HCT116 (cell line): ENCODE results near the gene ASCL4. TPM values are rescaled to one million over a fixed set of nuclear protein-coding genes. Genes with fewer than 3 reads are reported as not detected.

Experiments used
- ATAC-seq: fragments of 200-7000 bp; cut with Tn5 transposase; 2 replicates; pipeline ENCODE4 v1.9.1; 2020; ENCODE audit warnings: mild to moderate bottlenecking, moderate library complexity
- BruUV-seq: library from RNA; stranded (reverse); fragments of 400-500 nt; replicated peaks from 2 replicates; lab custom pipeline; 2021; lab: Mats Ljungman, UMichigan
- CTCF ChIA-PET: fragments of 300-600 bp; sonication (Branson Sonifier 250); formaldehyde crosslinking; loops from one replicate; lab custom pipeline; 2021; ENCODE audit warnings: antibody characterized with exemption; lab: Charles Lee
- POLR2A ChIA-PET: fragments of 300-600, 350-600 bp; sonication (Branson Sonifier 250); formaldehyde crosslinking; loops from one replicate; lab custom pipeline; 2021; ENCODE audit warnings: antibody characterized with exemption; lab: Charles Lee
- RAD21 ChIA-PET, 2 experiments: fragments of 300-600 bp; sonication (Branson Sonifier 250); formaldehyde crosslinking; loops; one replicate each; lab custom pipeline; 2023; ENCODE audit warnings: low total read pairs in 2 of 2; ENCODE audit not compliant: uncharacterized antibody in 2 of 2, unreplicated experiment in 2 of 2, low non-redundant PET in 1 of 2; lab: Charles Lee
- DNase-seq: peaks from one replicate; pipeline ENCODE4 v3.0.0-alpha.2; 2010; ENCODE audit warnings: low read depth, low spot score
- H2AFZ ChIP-seq: fragments of 200-600 bp; shearing (Covaris generic), sonication (generic); 2 replicates; pipeline ENCODE4 v1.6.1; 2017; ENCODE audit warnings: low read depth, mixed run types, mixed read lengths, antibody characterized with exemption, low read length; ENCODE audit not compliant: poor library complexity, severe bottlenecking
- H3K27ac ChIP-seq: 2 replicates; pipeline ENCODE4 v1.5.1; 2012; ENCODE audit warnings: low read depth, low read length
- H3K27me3 ChIP-seq: fragments of 200-600 bp; sonication (generic); 2 replicates; pipeline ENCODE4 v1.6.1; 2016; ENCODE audit warnings: mixed run types, low read length, mixed read lengths; ENCODE audit not compliant: insufficient read depth
- H3K36me3 ChIP-seq, 2 experiments: fragments of 200-500 bp in 1 of 2; fragments of 200-600 bp in 1 of 2; sonication (Bioruptor generic) in 1 of 2; sonication (generic) in 1 of 2; 2 replicates each; pipeline versions ENCODE4 v1.5.1 to v1.6.1; 2014 to 2016; ENCODE audit warnings: low read length in 2 of 2, inconsistent platforms in 1 of 2, mixed read lengths in 1 of 2, mixed run types in 1 of 2; ENCODE audit not compliant: insufficient read depth in 2 of 2, control insufficient read depth in 1 of 2
- H3K4me1 ChIP-seq, 2 experiments: fragments of 200-600 bp in 1 of 2; sonication (generic) in 1 of 2; 2 replicates each; pipeline versions ENCODE4 v1.5.1 to v1.6.1; 2012 to 2017; ENCODE audit warnings: low read length in 2 of 2, inconsistent platforms in 1 of 2, mild to moderate bottlenecking in 1 of 2, mixed read lengths in 1 of 2, mixed run types in 1 of 2, moderate library complexity in 1 of 2; ENCODE audit not compliant: insufficient read depth in 2 of 2, control insufficient read depth in 1 of 2
- H3K4me2 ChIP-seq: fragments of 200-600 bp; sonication (generic); 2 replicates; pipeline ENCODE4 v1.6.1; 2017; ENCODE audit warnings: mixed run types, low read length, mixed read lengths
- H3K4me3 ChIP-seq, 2 experiments: fragments of 200-600 bp in 1 of 2; sonication (generic) in 1 of 2; replicated peaks in 1 of 2; 2 replicates each; pipeline ENCODE4 v1.5.1; 2011 to 2016; ENCODE audit warnings: low read length in 2 of 2, control low read depth in 1 of 2, low read depth in 1 of 2, mild to moderate bottlenecking in 1 of 2, mixed read lengths in 1 of 2, mixed run types in 1 of 2
- H3K79me2 ChIP-seq: fragments of 200-600 bp; sonication (generic); 2 replicates; pipeline ENCODE4 v1.6.1; 2017; ENCODE audit warnings: mild to moderate bottlenecking, mixed run types, low read length, moderate library complexity, mixed read lengths; ENCODE audit not compliant: insufficient read depth
- H3K9ac ChIP-seq: fragments of 200-600 bp; sonication (generic); 2 replicates; pipeline ENCODE4 v1.6.1; 2016; ENCODE audit warnings: low read length, mixed read lengths
- H3K9me2 ChIP-seq: fragments of 200-600 bp; sonication (generic), shearing (Covaris generic); 2 replicates; pipeline ENCODE4 v1.6.1; 2017; ENCODE audit warnings: mixed run types, mild to moderate bottlenecking, moderate library complexity; ENCODE audit not compliant: insufficient read depth
- H3K9me3 ChIP-seq, 2 experiments: fragments of 200-500 bp in 1 of 2; fragments of 200-600 bp in 1 of 2; sonication (Bioruptor generic) in 1 of 2; sonication (generic) in 1 of 2; 2 replicates each; pipeline ENCODE4 v1.6.1; 2014 to 2017; ENCODE audit warnings: low read length in 2 of 2, mixed read lengths in 2 of 2, inconsistent platforms in 1 of 2, low read depth in 1 of 2, mild to moderate bottlenecking in 1 of 2, mixed run types in 1 of 2, moderate library complexity in 1 of 2; ENCODE audit not compliant: control insufficient read depth in 1 of 2, insufficient read depth in 1 of 2
- H4K20me1 ChIP-seq: fragments of 200-600 bp; sonication (generic), shearing (Covaris generic); 2 replicates; pipeline ENCODE4 v1.6.1; 2017; ENCODE audit warnings: mixed run types, mild to moderate bottlenecking, moderate library complexity; ENCODE audit not compliant: insufficient read depth
- EGR1 ChIP-seq: IDR thresholded peaks from 2 replicates; pipeline ENCODE4 v1.6.1; 2012; ENCODE audit warnings: low read depth
- SRF ChIP-seq: IDR thresholded peaks from 2 replicates; pipeline ENCODE4 v1.6.1; 2012; ENCODE audit warnings: low read depth
- ZFX ChIP-seq: fragments of 450-650 bp; IDR thresholded peaks from 2 replicates; pipeline ENCODE4 v1.6.1; 2017
- intact Hi-C: fragments of 100-400 bp; cut with micrococcal nuclease; formaldehyde crosslinking; loops from 2 replicates; pipeline ENCODE4 v1.10.0; 2022
- total RNA-seq: library from RNA; stranded (reverse); gene quantifications from one replicate; pipeline ENCODE4 v1.2.1, GENCODE V29; 2021; ENCODE audit not compliant: unreplicated experiment
- TF ChIP-seq, protein P1 (sequence below): IDR thresholded peaks from 2 replicates; pipeline ENCODE4 v1.6.1; 2012

ASCL4 gene
- total RNA-seq, 1 experiment from 2014 or later: not detected

DNA sequence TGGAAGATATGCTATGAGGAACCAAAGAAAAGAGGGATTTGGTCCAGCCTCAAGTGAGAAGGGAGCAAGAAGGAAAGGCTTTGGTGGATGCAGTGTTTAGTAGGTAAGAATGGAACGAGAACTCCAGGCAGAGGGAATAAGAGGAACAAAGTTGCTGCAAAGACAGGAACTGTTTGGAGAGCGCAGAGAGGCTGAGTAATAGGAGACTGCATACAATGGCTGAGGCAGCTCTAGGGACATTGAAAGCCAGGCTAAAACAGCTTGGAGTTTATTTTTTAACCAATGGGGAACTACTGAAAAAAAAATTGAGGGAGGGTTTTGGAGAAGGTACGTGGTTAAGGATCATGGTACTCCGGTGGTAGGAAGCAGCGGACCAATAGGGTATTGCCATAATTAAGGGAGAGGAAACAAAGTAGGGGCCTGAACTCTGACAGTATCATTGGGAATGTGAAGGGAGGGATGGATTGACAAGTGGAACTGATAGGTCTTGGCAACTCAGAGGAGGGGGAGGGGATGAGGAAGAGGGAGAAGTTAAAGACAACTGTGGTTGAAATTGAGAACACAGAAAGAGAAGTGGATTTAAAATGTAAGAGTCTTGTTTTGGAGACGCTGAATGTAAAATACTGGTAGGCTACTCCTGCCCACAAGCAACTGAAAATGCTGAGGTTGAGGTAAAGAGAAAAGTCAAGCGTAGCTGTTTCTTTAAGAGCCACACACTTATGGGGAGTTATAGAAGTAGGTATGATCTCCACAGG, 4.8 kb downstream of the ASCL4 start:
- H2AFZ ChIP-seq: no peak overlapping the region
- intact Hi-C loops: no loop called here
- no peaks in the 10 kb centered on the region for H3K79me2 ChIP-seq
- DNase-seq (no peak), ATAC-seq (no peak)
- no TSS peak for BruUV-seq
- no peak overlapping the region for H3K9ac ChIP-seq
- H3K4me1 ChIP-seq: no peaks in the 10 kb centered on the region
- TF ChIP-seq ZFX: no peak
- TF ChIP-seq SRF: no peak
- no peak for TF ChIP-seq EGR1
- no peaks in the 10 kb centered on the region for H3K36me3 ChIP-seq
- H3K9me3 ChIP-seq: no peaks in the 10 kb centered on the region
- ChIA-PET CTCF (no interaction called here), POLR2A (no interaction called here), RAD21 (no interaction called here)
- H3K27ac ChIP-seq: no peak overlapping the region
- H3K4me2 ChIP-seq: no peak overlapping the region
- no peaks in the 10 kb centered on the region for H3K9me2 ChIP-seq
- H4K20me1 ChIP-seq: no peaks in the 10 kb centered on the region
- H3K4me3 ChIP-seq: no peak overlapping the region
- H3K27me3 ChIP-seq: peaks cover 18% of the 10 kb centered on the region; the same call in 1 of the 2 replicates

DNA sequence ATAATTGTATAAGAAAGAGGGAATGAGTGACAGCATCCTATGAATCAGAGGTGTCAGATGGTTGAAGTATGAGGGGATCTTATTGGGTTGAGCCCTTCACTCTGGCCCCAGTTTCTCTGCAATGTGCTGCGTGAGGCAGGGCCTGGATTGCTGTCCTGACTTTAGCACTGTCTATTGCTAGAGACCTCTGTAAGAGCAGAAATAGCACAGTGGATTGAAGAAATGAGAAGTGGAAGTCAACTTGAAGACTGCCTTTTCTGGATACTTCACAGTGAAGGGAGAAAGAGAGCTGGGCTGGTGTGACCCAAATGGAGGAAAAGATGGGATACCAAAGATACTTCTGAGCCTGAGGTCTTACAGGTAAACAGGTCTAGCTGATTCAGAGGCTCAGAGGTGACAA, 5.8 kb downstream of the ASCL4 start:
- H3K27me3 ChIP-seq: peaks cover 14% of the 10 kb centered on the region; the same call in 1 of the 2 replicates
- H3K9ac ChIP-seq: no peak overlapping the region
- ChIA-PET CTCF (no interaction called here), RAD21 (no interaction called here), POLR2A (no interaction called here)
- H3K27ac ChIP-seq: no peak overlapping the region
- no peak overlapping the region for H3K4me2 ChIP-seq
- DNase-seq (no peak), ATAC-seq (no peak)
- H3K9me3 ChIP-seq: no peaks in the 10 kb centered on the region
- no peaks in the 10 kb centered on the region for H3K4me1 ChIP-seq
- no peaks in the 10 kb centered on the region for H3K9me2 ChIP-seq
- intact Hi-C loops: no loop called here
- no TSS peak for BruUV-seq
- no peak overlapping the region for H3K4me3 ChIP-seq
- TF ChIP-seq, protein P1, sequence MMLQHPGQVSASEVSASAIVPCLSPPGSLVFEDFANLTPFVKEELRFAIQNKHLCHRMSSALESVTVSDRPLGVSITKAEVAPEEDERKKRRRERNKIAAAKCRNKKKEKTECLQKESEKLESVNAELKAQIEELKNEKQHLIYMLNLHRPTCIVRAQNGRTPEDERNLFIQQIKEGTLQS: no peak
- TF ChIP-seq, all 23 proteins: peak for 0
- Histone ChIP-seq H3K36me3 (no peaks in the 10 kb centered on the region), H4K20me1 (no peaks in the 10 kb centered on the region), H3K79me2 (no peaks in the 10 kb centered on the region), H2AFZ (no peak overlapping the region)
